ENCODE results near the gene GFOD1.

GRCh38 chr6:13339863-13340630 lies 147.4 kb downstream of the GFOD1 start:
- no peak for TF ChIP-seq CTCF (IDR thresholded peaks at IDR 0.05)
- TF ChIP-seq POLR2AphosphoS5 (IDR thresholded peaks at IDR 0.05; ENCODE audit: low read depth, low read length) = no peak
- TF ChIP-seq, protein P1, sequence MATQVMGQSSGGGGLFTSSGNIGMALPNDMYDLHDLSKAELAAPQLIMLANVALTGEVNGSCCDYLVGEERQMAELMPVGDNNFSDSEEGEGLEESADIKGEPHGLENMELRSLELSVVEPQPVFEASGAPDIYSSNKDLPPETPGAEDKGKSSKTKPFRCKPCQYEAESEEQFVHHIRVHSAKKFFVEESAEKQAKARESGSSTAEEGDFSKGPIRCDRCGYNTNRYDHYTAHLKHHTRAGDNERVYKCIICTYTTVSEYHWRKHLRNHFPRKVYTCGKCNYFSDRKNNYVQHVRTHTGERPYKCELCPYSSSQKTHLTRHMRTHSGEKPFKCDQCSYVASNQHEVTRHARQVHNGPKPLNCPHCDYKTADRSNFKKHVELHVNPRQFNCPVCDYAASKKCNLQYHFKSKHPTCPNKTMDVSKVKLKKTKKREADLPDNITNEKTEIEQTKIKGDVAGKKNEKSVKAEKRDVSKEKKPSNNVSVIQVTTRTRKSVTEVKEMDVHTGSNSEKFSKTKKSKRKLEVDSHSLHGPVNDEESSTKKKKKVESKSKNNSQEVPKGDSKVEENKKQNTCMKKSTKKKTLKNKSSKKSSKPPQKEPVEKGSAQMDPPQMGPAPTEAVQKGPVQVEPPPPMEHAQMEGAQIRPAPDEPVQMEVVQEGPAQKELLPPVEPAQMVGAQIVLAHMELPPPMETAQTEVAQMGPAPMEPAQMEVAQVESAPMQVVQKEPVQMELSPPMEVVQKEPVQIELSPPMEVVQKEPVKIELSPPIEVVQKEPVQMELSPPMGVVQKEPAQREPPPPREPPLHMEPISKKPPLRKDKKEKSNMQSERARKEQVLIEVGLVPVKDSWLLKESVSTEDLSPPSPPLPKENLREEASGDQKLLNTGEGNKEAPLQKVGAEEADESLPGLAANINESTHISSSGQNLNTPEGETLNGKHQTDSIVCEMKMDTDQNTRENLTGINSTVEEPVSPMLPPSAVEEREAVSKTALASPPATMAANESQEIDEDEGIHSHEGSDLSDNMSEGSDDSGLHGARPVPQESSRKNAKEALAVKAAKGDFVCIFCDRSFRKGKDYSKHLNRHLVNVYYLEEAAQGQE (IDR thresholded peaks at IDR 0.05; ENCODE audit: insufficient read depth in 1 of 2, low read depth in 2 of 2, low read length in 1 of 2) = no peak
- TF ChIP-seq TCF7L2 (IDR thresholded peaks at IDR 0.05; ENCODE audit: low read depth, low read length) = no peak

Data from Panc1 (cell line).